Activated T-helper 1 cell treated with anti-CD3 and anti-CD28 coated beads, Interleukin-12 subunit alpha, Interleukin-12 subunit beta, Interleukin-2, Interleukin-4 antibody, amounts not matched to agents 30 ng/mL and 10 ng/mL and 1 ng/mL, durations not matched to agents 14 hours and 24 hours and 36 hours (primary cell): Measurements from ENCODE around the gene HIF1A. TPM values are rescaled to one million over a fixed set of nuclear protein-coding genes. Genes with fewer than 3 reads are reported as not detected.

Source experiments
- DNase-seq: peaks from one replicate; pipeline ENCODE4 v3.0.0; 2021; ENCODE audit warnings: low spot score
- H3K27ac Mint-ChIP-seq: one replicate; pipeline ENCODE4 v1.8.0; 2021; ENCODE audit warnings: mild to moderate bottlenecking, mixed read lengths
- H3K27me3 Mint-ChIP-seq: one replicate; pipeline ENCODE4 v1.8.0; 2022; ENCODE audit warnings: mild to moderate bottlenecking, moderate library complexity, mixed read lengths; ENCODE audit not compliant: insufficient read depth
- H3K36me3 Mint-ChIP-seq: one replicate; pipeline ENCODE4 v1.8.0; 2021; ENCODE audit warnings: low read depth, mixed read lengths
- H3K4me1 Mint-ChIP-seq: one replicate; pipeline ENCODE4 v1.8.0; 2021; ENCODE audit warnings: low read depth, mixed read lengths
- H3K4me3 Mint-ChIP-seq: one replicate; pipeline ENCODE4 v1.8.0; 2021; ENCODE audit warnings: mild to moderate bottlenecking, moderate library complexity, mixed read lengths
- H3K9me3 Mint-ChIP-seq: one replicate; pipeline ENCODE4 v1.8.0; 2021; ENCODE audit warnings: mixed read lengths
- intact Hi-C: fragments of 100-400 bp; cut with micrococcal nuclease; formaldehyde crosslinking; loops from one replicate; pipeline ENCODE4 v1.15.1; 2024
- total RNA-seq: library from RNA; stranded (reverse); gene quantifications from 2 replicates; pipeline ENCODE4 v1.2.3, GENCODE V29; 2022

Gene HIF1A
- total RNA-seq, 1 donor from 2014 or later, result 241 TPM

DNA sequence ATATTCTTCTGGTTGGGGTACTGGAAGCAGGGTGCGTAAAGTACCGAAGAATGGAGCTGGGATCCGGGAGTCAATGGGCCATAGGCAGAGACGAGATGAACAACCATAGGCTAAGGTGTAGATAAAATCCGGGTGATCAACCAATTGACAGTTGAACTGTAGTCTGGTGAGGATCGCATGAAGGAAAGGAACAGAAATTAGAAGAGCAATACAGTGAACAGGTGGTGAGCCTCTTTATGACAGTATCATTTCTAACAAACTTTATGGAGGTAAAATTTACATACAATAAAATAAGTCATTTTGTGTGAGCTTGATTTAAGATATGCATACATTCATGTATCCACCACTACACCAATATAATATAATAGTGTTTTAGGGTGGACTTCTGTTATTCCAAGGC lies 13.9 kb upstream of the HIF1A start:
- H3K27me3 Mint-ChIP-seq, result peaks cover 4% of the 10 kb centered on the region
- no peaks in the 10 kb centered on the region for H3K9me3 Mint-ChIP-seq
- peaks cover 20% of the 10 kb centered on the region for H3K4me1 Mint-ChIP-seq
- H3K27ac Mint-ChIP-seq, result no peak overlapping the region
- intact Hi-C loops, result no loop called here
- no peak for DNase-seq
- no peak overlapping the region for H3K4me3 Mint-ChIP-seq
- H3K36me3 Mint-ChIP-seq, result no peaks in the 10 kb centered on the region

DNA sequence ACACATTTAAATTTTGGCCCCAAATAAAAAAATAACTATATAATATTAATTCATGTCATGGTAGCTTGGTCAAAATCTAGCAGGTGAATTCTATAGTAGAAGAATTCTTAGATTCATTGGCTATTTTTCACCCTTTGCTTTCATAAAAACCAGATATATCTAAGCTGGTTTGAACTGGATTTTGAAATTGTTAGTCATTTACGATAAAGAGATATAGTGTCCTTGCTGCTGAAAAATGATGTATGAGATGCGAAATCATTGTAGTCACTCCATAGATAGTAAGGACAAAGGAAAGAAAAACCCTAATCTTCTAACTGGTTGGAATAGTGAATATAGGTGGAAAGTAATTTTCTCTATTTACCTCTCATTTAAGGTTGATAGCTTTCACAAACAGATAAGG lies 12.2 kb upstream of the HIF1A start:
- Mint-ChIP-seq H3K4me3 (no peak overlapping the region), H3K27me3 (peaks cover 4% of the 10 kb centered on the region), H3K27ac (no peak overlapping the region), H3K36me3 (no peaks in the 10 kb centered on the region), H3K9me3 (peaks cover 6% of the 10 kb centered on the region), H3K4me1 (peaks cover 20% of the 10 kb centered on the region)
- intact Hi-C loops, result no loop called here
- DNase-seq, result no peak

DNA sequence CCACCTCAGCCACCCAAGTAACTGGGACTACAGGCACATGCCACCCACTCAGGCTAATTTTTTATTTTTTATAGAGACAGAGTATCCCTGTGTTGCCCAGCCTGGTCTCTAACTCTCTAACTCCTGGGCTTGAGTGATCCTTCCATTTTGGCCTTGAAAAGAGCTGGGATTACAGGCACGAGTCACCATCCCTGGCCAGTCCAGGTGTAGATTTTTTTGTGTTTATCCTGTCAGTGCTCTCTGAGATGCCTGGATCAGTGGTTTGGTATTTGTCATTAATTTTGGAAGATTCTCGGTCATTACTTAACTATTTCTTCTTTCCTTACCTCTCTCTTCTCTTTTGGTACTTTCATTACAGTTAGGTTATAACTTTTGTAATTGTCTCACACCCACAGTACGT lies 5.3 kb upstream of the HIF1A start:
- Mint-ChIP-seq H3K27me3 (no peaks in the 10 kb centered on the region), H3K4me1 (peaks cover 51% of the 10 kb centered on the region), H3K27ac (peak overlapping the region; percentile 10), H3K4me3 (no peak overlapping the region), H3K36me3 (peaks cover 10% of the 10 kb centered on the region), H3K9me3 (peaks cover 25% of the 10 kb centered on the region)
- no peak for DNase-seq
- intact Hi-C loops, result loop anchor here (10.0 kb wide), 2 partner anchors 935 to 1445 kb away; partner anchors contain the start of gene PPM1A

DNA sequence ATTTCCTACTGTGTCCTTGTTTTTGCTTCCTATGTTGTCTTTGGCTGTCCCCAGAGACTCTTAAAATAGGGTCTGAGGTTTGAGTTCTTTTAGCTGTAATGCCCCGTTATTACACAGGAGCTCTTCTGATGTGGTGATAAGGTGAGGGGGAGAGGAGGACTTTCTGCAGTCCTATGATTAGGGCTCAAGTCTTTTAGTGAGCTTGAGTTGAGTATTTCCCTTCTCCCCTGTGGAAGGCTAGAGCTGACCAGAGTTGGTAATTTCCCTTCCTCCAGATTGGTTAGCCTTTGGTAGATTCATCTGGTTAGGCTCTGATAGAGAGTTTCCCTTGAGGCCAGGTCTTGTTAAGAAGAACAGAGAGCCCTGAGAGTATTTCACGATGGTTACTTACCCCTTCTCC lies 4.3 kb upstream of the HIF1A start:
- intact Hi-C loops, result loop anchor here (1.0 to 10.0 kb wide), 4 partner anchors 20 to 1446 kb away; partner anchors contain the start of gene PPM1A
- peak overlapping the region; percentile 65 for H3K27ac Mint-ChIP-seq

DNA sequence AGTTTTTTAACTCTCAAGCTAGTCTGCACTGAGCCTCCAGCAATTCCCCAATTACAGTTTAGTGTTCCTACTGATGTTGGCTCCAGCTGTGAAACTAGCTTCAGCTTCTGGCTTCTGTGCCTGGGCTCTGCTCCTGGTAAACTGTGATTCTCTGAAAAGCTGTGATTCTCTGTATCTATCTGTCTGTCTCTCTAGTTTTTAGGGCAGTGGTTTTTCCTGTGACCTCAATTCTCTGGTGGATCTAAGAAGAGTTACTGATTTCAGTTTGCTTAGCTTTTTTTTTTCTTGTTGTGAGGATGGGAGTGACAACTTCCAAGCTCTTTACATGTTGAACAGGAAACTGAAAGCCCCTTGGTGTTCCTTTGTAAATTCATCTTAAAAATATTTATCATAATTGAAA lies 3.8 kb upstream of the HIF1A start:
- Mint-ChIP-seq H3K4me3 (peak overlapping the region; percentile 12), H3K9me3 (peaks cover 25% of the 10 kb centered on the region), H3K27ac (peak overlapping the region; percentile 65), H3K36me3 (peaks cover 13% of the 10 kb centered on the region), H3K4me1 (peaks cover 52% of the 10 kb centered on the region), H3K27me3 (no peaks in the 10 kb centered on the region)
- intact Hi-C loops, result loop anchor here (1.0 to 10.0 kb wide), 4 partner anchors 20 to 1447 kb away; partner anchors contain the start of gene PPM1A
- DNase-seq, result no peak

More for the DNA sequence above, 4.3 kb upstream of the HIF1A start:
- peaks cover 10% of the 10 kb centered on the region for H3K36me3 Mint-ChIP-seq
- peaks cover 52% of the 10 kb centered on the region for H3K4me1 Mint-ChIP-seq
- peak overlapping the region; percentile 6 for H3K4me3 Mint-ChIP-seq
- H3K9me3 Mint-ChIP-seq, result peaks cover 25% of the 10 kb centered on the region
- no peak for DNase-seq
- H3K27me3 Mint-ChIP-seq, result no peaks in the 10 kb centered on the region

DNA sequence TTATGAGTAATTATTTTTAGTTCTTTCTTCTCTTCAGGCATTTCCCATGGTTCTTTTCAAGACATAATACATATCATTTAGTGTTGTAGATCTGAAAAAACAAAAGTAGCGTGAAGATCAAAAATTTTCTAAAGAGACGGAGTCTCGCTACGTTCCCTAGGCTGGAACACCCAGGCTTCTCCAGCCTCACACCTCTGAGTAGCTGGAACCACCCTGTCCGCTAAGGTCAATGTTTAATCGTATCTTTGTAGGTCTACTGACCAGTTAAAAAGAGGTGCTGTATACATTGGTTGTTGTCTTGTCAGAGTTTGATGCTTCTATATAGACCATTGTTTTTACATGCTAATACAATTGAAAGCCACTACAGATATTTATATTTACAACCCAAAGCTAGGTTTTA lies 1.3 kb upstream of the HIF1A start:
- Mint-ChIP-seq H3K9me3 (peaks cover 13% of the 10 kb centered on the region), H3K4me3 (peak overlapping the region; percentile 94), H3K36me3 (peaks cover 31% of the 10 kb centered on the region), H3K27me3 (no peaks in the 10 kb centered on the region), H3K27ac (peak overlapping the region; percentile 97), H3K4me1 (peaks cover 56% of the 10 kb centered on the region)
- DNase-seq, result no peak
- intact Hi-C loops, result loop anchor here (2.0 to 10.0 kb wide), 5 partner anchors 57 to 1449 kb away; partner anchors contain the start of gene PPM1A

DNA sequence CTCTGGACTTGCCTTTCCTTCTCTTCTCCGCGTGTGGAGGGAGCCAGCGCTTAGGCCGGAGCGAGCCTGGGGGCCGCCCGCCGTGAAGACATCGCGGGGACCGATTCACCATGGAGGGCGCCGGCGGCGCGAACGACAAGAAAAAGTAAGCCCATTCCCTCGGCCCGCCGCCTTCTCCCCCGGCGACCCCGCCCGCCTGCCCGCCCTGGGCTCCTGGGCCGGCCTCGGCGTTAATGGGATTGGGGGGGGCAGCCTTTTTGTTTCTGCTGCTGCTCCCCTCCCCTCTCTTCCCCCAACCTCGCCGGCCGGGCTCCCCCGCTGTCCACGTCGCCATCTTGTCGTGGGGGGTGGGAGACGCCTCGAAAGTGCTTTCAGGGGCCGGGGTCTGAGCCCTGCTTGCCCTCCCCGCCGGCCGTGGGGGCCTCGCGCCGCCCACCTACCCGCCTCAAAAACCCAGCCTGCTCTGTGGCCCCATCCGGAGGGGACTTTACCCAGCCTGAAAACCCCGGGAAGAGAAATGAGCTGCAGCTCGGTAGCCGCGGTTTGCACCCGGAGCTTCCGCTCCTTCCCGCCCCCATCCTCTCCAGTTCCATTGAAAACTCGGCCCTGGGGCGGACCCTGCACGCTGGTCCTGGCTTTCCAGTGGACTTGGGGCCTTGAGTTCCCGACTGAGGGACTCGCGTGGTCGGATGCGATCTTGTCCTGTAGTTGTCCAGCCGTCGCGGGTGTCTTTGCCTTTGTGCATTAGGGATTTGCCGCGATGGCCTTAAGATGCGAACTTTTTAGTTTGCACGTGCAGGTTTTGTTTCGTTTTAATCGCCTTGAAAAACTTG lies 598 bp downstream of the HIF1A start:
- Mint-ChIP-seq H3K27me3 (no peaks in the 10 kb centered on the region), H3K4me3 (peak overlapping the region; percentile 94), H3K9me3 (no peaks in the 10 kb centered on the region), H3K27ac (peak overlapping the region; percentile 97), H3K4me1 (peaks cover 63% of the 10 kb centered on the region), H3K36me3 (peaks cover 38% of the 10 kb centered on the region)
- peak; percentile 52 for DNase-seq
- intact Hi-C loops, result loop anchor here (1.0 to 10.0 kb wide), 16 partner anchors 8 to 1451 kb away; partner anchors contain the start of genes PPM1A, SLC38A6, SNAPC1 and TRMT5

DNA sequence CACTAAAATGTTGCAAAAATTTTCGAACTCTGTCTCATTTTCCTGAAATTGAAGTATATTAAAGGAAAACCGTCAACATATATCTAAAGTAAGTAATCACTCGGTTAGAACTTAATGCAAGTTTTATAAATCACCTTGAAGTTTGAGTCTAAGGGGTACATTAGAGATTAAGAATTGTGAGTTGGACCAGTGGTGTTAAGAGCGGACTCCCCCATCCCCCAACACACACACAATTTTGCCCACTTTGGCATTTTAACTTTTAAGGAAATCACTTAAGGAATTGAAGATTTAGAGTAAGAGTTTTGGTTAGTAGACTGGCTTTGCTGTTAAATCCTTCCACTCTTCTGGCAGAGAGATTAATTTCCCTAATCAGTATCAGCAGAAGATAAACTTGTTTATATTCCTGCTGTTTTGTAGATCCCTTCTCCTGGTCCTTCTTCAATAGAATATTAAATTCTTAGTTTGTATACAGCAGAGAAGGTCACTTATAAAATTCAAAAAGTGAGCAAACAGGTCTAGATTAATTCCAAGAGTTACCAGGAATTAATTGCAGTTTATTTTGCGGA lies 1.5 kb downstream of the HIF1A start:
- no peak for DNase-seq
- Mint-ChIP-seq H3K4me3 (peak overlapping the region; percentile 94), H3K4me1 (peaks cover 60% of the 10 kb centered on the region), H3K36me3 (peaks cover 38% of the 10 kb centered on the region), H3K27me3 (no peaks in the 10 kb centered on the region), H3K27ac (peak overlapping the region; percentile 93), H3K9me3 (no peaks in the 10 kb centered on the region)
- intact Hi-C loops, result loop anchor here (1.0 to 10.0 kb wide), 7 partner anchors 7 to 1452 kb away; partner anchors contain the start of genes PPM1A, SLC38A6 and TRMT5

DNA sequence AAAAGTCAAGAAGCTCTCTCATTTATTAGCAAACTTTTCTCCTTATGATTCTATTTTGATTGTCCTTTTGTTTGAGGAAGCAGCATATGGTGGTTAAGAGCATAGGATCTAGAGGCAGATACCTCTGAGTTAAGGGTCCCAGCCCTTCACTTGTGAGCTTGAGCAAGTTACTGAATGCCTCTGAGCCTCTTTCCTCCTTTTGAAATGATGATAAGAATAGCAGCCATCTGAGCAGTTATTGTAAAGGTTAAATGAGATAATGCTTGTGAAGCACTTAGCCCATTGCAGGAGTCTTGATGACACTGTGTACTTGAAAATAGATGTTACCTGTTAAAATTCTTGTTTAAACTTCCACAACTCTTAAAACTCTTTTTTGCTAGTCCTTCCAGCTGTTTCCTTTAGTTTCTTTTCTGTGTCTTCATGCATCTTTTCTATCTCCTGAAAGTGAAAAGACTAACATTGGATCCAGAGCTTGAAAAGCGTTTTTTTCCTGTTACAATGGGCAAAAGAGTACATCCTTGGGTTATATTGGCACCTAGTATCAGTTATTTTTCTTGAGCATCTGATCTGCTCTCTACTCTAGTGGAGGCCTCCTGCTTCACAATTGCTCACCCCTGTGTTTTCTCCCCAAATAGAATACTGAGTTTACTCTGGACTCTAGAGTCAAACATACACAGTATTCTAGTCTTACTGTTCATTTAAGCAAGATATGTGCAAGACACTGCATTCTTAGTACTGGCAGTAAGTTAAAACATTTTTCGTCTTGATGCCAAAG lies 3.1 kb downstream of the HIF1A start:
- peaks cover 60% of the 10 kb centered on the region for H3K4me1 Mint-ChIP-seq

DNA sequence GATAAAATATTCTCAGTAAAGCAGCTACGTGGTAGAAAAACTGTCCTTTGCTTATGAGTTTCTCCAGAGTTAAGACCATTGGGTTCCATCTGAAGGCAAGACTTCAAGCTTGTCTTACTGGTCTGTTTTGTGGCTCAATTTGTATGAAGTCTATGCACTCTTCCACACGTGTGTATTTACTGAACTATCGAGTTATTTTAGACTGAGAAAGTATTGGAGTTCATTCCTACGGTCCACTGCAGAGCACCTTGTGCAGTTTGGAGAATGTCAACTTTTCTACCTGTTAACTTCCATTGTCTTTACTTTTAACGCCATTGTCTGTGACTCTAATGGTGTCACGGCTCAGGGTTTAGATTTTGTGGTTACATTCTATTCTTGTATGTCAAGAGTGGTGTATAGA lies 3.7 kb downstream of the HIF1A start:
- no peak for DNase-seq
- Mint-ChIP-seq H3K36me3 (peaks cover 39% of the 10 kb centered on the region), H3K27ac (peak overlapping the region; percentile 93), H3K9me3 (no peaks in the 10 kb centered on the region), H3K4me1 (peaks cover 63% of the 10 kb centered on the region), H3K27me3 (no peaks in the 10 kb centered on the region), H3K4me3 (peak overlapping the region; percentile 94)
- intact Hi-C loops, result loop anchor here (5.0 to 10.0 kb wide), 6 partner anchors 33 to 1454 kb away; partner anchors contain the start of genes PPM1A, SLC38A6 and TRMT5

More for the DNA sequence above, 3.1 kb downstream of the HIF1A start:
- Mint-ChIP-seq H3K9me3 (no peaks in the 10 kb centered on the region), H3K4me3 (peak overlapping the region; percentile 94), H3K27ac (peak overlapping the region; percentile 93), H3K27me3 (no peaks in the 10 kb centered on the region), H3K36me3 (peaks cover 39% of the 10 kb centered on the region)
- intact Hi-C loops, result loop anchor here (5.0 to 10.0 kb wide), 6 partner anchors 34 to 1454 kb away; partner anchors contain the start of genes PPM1A, SLC38A6 and TRMT5
- no peak for DNase-seq

DNA sequence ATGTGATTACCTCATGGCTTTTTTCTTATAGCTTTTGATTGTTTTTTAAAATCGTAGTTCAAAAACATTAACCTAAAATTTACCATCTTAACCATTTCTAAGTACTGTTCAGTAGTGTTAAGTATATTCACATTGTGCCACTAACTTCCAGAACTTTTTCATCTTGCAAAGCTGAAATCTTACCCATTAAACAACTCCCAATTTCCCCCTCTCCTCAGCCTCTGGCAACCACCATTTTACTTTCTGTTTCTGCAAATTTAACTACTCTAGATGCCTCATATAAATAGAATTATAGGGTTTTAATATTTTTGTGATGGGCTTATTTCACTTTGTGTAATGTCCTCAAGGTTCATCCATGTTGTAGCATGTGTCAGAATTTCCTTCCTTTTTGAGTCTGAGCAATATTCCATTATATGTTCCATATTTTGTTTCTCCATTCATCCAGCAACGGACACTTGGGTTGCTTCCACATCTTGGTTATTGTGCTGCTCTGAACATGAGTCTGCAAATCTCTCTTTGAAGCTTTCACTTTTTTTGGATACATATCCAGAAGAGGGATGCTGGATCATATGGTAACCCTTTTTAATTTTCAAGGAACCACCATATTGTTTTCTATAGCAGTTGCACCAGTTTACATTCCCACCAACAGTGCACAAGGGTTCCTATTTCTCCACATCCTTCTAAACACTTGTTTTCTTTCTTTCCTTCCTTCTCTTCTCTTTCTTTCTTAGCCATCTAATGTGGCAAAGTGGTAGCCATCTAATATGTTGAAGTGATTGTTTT lies 5.0 kb downstream of the HIF1A start:
- intact Hi-C loops, result no loop called here
- Mint-ChIP-seq H3K27ac (peak overlapping the region; percentile 86), H3K4me3 (peak overlapping the region; percentile 94), H3K4me1 (peaks cover 65% of the 10 kb centered on the region), H3K27me3 (no peaks in the 10 kb centered on the region), H3K36me3 (peaks cover 41% of the 10 kb centered on the region), H3K9me3 (no peaks in the 10 kb centered on the region)
- DNase-seq, result no peak

DNA sequence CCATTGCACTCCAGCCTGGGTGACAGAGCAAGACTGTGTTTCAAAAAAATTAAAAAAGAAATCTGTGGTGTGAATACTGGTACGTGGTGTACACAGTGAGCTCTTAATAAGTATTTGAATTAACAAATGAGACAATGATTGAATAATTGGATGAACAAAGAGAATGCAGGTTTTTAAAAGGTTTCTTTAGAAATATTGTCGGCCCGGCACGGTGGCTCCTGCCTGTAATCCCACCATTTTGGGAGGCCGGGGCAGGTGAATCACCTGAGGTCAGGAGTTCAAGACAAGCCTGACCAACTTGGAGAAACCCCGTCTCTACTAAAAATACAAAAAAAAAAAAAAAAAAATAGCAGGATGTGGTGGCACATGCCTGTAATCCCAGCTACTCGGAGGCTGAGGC lies 6.6 kb downstream of the HIF1A start:
- H3K4me3 Mint-ChIP-seq, result peak overlapping the region; percentile 73
- H3K36me3 Mint-ChIP-seq, result peaks cover 38% of the 10 kb centered on the region
- no peaks in the 10 kb centered on the region for H3K9me3 Mint-ChIP-seq
- peaks cover 81% of the 10 kb centered on the region for H3K4me1 Mint-ChIP-seq
- DNase-seq, result no peak
- H3K27ac Mint-ChIP-seq, result peak overlapping the region; percentile 49
- H3K27me3 Mint-ChIP-seq, result no peaks in the 10 kb centered on the region
- intact Hi-C loops, result no loop called here
